ENCODE measurements around the gene DTX3. TPM values are rescaled to one million over a fixed set of nuclear protein-coding genes. Genes with fewer than 3 reads are reported as not detected.

Gene DTX3
- total and polyA plus RNA-seq, 2 of the 13 experiments (the other 11 are each of a cell fraction or from before 2014, with no cell fraction given) = 9.0 to 27.2 TPM

DNA sequence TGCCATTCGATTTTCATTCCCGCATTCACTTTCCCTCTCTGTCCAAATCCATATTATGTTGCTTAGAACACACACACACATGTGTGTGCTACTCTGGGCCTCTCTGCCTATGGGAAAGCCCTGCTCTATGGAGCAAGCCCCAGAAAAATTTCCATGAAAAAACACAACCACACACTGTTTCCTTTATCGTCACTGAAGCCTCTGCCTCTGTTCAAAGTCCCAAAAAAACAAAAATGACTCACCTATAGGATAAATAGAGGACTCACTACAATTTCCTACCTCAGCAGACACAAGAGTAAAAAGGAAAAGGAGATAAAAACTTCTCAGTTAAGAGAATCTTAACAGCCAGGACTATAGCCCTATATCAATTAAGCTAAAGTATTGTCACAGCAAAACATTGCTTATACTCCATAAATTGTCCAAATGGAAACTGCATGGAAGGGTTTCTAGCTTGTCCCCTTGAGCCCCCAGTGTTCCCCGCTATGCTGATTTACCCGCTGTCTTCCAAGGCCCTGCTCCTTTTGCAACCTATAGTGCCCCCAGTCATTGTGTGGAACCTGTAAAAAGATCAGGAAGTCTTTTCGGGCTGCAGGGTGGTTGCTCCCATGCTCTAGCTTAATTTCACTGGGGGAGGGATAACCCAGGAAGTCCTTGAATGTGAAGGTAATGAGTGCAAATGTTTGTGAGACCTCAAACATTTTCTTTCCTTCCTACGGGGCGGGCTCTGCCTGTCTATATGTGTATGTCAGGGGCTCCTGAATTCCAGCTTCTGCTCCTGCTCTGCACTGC is 24.8 kb upstream of the DTX3 start (continued):
- TF ChIP-seq HINFP (CRISPR knock-in tag; IDR thresholded peaks at IDR 0.05; ENCODE audit: low read depth) = no peak
- TF ChIP-seq ETV5 (CRISPR knock-in tag; IDR thresholded peaks at IDR 0.05; ENCODE audit: borderline replicate concordance) = peak; percentile 43; the same call in 1 of the 2 replicates
- TF ChIP-seq NCOA2 (CRISPR knock-in tag; IDR thresholded peaks at IDR 0.05) = peak; percentile 45
- no peak for TF ChIP-seq GZF1 (CRISPR knock-in tag; IDR thresholded peaks at IDR 0.05)
- TF ChIP-seq PPARG (CRISPR knock-in tag; conservative IDR thresholded peaks at IDR 0.05) = no peak
- TF ChIP-seq KMT2B (CRISPR knock-in tag; IDR thresholded peaks at IDR 0.05) = peak; percentile 17; the same call in 1 of the 2 replicates
- no peak for TF ChIP-seq IRF9 (CRISPR knock-in tag; IDR thresholded peaks at IDR 0.05; ENCODE audit: borderline replicate concordance)
- TF ChIP-seq RFXAP (CRISPR knock-in tag; IDR thresholded peaks at IDR 0.05; ENCODE audit: borderline replicate concordance) = no peak
- no peak for TF ChIP-seq PTBP1 (IDR thresholded peaks at IDR 0.05; ENCODE audit: low read depth, low read length, poor library complexity, severe bottlenecking)
- no peak for TF ChIP-seq TBX3 (IDR thresholded peaks at IDR 0.05; ENCODE audit: borderline replicate concordance)
- no peak for TF ChIP-seq THAP7 (CRISPR knock-in tag; IDR thresholded peaks at IDR 0.05)
- TF ChIP-seq ZFP82 (CRISPR knock-in tag; IDR thresholded peaks at IDR 0.05; ENCODE audit: borderline replicate concordance) = no peak
- TF ChIP-seq ZNF138 (CRISPR knock-in tag; IDR thresholded peaks at IDR 0.05; ENCODE audit: low read depth) = no peak
- TF ChIP-seq ZNF709 (CRISPR knock-in tag; IDR thresholded peaks at IDR 0.05) = no peak
- peak; percentile 76 for TF ChIP-seq PHF21A (CRISPR knock-in tag; IDR thresholded peaks at IDR 0.05)
- TF ChIP-seq SNAPC2 (CRISPR knock-in tag; IDR thresholded peaks at IDR 0.05) = peak; percentile 57; the same call in 1 of the 2 replicates
- TF ChIP-seq DR1 (CRISPR knock-in tag; IDR thresholded peaks at IDR 0.05) = no peak
- no peak; the same call in 1 of the 2 replicates for TF ChIP-seq MBD4 (IDR thresholded peaks at IDR 0.05; ENCODE audit: borderline replicate concordance, low read length)
- peak; percentile 54 for TF ChIP-seq HOXA3 (CRISPR knock-in tag; IDR thresholded peaks at IDR 0.05)
- TF ChIP-seq, protein P1, sequence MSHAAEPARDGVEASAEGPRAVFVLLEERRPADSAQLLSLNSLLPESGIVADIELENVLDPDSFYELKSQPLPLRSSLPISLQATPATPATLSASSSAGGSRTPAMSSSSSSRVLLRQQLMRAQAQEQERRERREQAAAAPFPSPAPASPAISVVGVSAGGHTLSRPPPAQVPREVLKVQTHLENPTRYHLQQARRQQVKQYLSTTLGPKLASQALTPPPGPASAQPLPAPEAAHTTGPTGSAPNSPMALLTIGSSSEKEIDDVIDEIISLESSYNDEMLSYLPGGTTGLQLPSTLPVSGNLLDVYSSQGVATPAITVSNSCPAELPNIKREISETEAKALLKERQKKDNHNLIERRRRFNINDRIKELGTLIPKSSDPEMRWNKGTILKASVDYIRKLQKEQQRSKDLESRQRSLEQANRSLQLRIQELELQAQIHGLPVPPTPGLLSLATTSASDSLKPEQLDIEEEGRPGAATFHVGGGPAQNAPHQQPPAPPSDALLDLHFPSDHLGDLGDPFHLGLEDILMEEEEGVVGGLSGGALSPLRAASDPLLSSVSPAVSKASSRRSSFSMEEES (CRISPR knock-in tag; IDR thresholded peaks at IDR 0.05) = no peak
- TF ChIP-seq ZNF605 (CRISPR knock-in tag; IDR thresholded peaks at IDR 0.05) = no peak
- TF ChIP-seq ZNF737 (CRISPR knock-in tag; IDR thresholded peaks at IDR 0.05; ENCODE audit: borderline replicate concordance) = no peak
- peak; percentile 76; the same call in 1 of the 2 replicates for TF ChIP-seq ZBTB20 (CRISPR knock-in tag; IDR thresholded peaks at IDR 0.05; ENCODE audit: borderline replicate concordance, low read depth)
- TF ChIP-seq NRL (CRISPR knock-in tag; IDR thresholded peaks at IDR 0.05; ENCODE audit: borderline replicate concordance) = no peak

Data from HepG2 (cell line).